ENCODE results near the gene CLEC3A. TPM values are rescaled to one million over a fixed set of nuclear protein-coding genes. Genes with fewer than 3 reads are reported as not detected.
"Not testable (repeated sequence)": the region's sequence is repeated elsewhere in the genome, so short reads cannot be mapped to it uniquely, and the experiment has no call there.

CLEC3A gene
- total RNA-seq, 1 donor from 2014 or later: not detected

DNA sequence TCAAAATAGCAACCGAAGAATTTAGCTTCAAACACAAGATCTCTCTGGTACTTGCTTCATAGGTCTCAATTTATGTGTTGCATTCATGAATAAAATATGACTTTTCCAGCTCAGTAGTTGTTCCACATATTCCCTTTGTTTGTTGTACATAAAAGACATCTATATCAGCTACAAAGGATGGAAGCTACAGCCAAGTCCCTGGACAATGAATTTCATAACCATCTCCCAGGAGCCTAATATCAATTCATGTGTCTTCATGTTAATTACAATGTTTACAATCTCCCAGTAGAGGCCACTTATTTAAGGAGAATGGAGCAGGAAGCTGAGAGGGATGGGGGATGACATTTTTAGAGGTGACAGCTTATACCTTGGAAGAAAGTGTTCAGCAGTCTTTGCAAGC, 3.3 kb downstream of the CLEC3A start:
- ATAC-seq (no peak), DNase-seq (ENCODE audit: low spot score) (no peak)

DNA sequence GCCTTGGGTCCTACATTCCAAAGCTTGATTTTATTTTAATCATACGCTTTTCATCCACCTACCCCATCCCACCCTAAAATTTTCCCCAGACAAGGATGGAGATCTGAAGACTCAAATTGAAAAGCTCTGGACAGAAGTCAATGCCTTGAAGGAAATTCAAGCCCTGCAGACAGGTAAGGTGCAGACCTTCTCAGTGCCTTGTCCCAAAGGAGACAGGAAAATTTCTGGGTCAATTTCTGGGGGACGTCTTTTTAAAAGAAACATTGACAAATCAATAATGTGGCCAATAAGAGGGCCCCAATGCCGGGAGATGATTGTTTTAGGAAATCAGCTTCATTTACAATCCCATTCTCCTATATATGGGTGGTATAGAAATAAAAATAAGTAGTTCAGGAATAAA, 5.7 kb downstream of the CLEC3A start:
- ATAC-seq: no peak
- DNase-seq (ENCODE audit: low spot score): no peak

- ATAC-seq (no peak), DNase-seq (ENCODE audit: low spot score) (no peak)
These were observed 12.2 kb downstream of the CLEC3A start for GRCh38 chr16:78034530-78034929.

- ATAC-seq (no peak), DNase-seq (ENCODE audit: low spot score) (no peak)
These were observed 12.7 kb downstream of the CLEC3A start for GRCh38 chr16:78035012-78035411.

- ATAC-seq (no peak), DNase-seq (ENCODE audit: low spot score) (no peak)
These were observed 18.0 kb downstream of the CLEC3A start for GRCh38 chr16:78040396-78040795.

DNA sequence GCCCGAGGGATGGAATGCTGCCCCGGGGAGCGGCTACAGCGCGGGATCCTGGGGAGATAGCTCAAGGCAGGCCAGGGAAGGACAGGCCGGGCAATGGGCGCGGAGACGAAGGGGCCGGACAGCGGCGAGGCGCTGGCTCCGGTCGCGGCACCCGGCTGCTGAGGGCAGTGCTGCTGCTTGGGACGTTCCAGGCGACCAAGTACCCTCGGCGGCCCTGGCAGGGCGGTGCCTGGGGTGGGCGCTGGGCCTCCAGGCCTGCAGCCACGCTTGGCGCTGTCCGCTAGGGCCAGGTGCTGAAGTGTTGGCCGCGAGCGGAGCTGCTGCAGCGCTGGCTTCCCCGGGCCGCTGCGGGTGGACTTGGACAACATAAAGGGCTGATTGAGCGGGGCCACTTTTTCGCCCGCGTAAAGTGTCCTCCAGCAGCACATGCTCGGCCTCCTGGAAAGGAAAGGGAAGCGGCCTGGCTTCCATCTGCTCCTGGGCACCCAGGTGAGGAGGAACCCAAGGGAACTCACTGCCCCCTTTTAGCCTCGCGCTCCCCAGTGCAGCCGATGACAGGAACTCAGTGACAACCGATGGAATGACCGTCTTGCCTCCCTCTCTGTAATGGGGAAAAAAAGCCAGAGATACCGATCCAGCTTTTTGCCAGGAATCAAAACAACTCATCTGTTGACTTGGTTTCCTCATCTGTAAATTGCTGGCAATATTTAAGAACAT, 23.7 kb downstream of the CLEC3A start:
- DNase-seq (ENCODE audit: low spot score) (peak; percentile 52), ATAC-seq (peak; percentile 94)

- DNase-seq (ENCODE audit: low spot score) (no peak), ATAC-seq (no peak)
These were observed 26.0 kb downstream of the CLEC3A start for GRCh38 chr16:78048319-78048718.

- DNase-seq (ENCODE audit: low spot score): no peak
- ATAC-seq: no peak
These were observed 28.5 kb downstream of the CLEC3A start for GRCh38 chr16:78050734-78051400.

- no peak for DNase-seq (ENCODE audit: low spot score)
- no peak for ATAC-seq
These were observed 35.6 kb downstream of the CLEC3A start for GRCh38 chr16:78057803-78058564.

GRCh38 chr16:78059806-78060205, 37.5 kb downstream of the CLEC3A start:
- not testable (repeated sequence) for ATAC-seq; DNase-seq (ENCODE audit: low spot score)

GRCh38 chr16:78060295-78060694, 37.9 kb downstream of the CLEC3A start:
- no peak for ATAC-seq

DNA sequence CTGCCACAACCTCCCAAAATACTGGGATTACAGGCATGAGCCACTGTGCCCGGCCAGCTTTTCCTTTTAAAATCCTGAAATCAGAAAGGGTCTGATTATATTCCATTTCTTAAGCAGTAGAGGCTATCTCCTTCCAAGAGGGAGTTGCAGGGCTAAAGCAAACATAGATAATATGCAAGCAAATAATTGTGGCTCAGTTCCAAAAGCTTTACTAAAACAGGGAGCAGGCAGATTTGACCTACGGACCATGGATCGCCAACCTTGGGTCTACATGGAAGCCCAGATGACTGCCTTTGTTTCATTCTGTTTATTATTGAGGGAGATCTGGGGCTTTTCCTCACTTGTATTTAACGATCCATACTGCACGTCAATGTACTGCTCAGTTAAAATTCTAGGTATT, 38.5 kb downstream of the CLEC3A start:
- DNase-seq (ENCODE audit: low spot score) (no peak), ATAC-seq (no peak)

More at GRCh38 chr16:78060295-78060694, 37.9 kb downstream of the CLEC3A start:
- no peak for DNase-seq (ENCODE audit: low spot score)

GRCh38 chr16:78065319-78065718, 43.0 kb downstream of the CLEC3A start:
- no peak for ATAC-seq
- DNase-seq (ENCODE audit: low spot score): no peak

DNA sequence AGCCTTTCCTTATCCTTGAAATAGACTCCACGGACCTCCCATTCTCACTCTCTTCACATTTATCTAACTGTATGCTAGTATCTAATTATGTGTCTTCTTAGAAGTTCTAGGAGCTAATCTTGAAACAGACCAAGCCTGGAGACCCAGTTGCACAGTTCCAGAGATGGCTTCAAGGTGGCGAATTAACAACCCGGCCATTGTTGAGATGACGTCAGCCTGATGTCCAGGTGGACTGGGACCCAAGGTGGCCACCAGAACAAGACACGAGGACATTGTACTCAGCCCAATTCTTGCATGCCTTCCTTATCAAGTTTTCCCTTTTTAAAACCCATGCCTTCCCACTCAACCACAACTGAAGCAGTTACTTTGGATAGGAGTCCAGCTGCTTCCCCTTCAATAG, 47.6 kb downstream of the CLEC3A start:
- ATAC-seq: no peak
- no peak for DNase-seq (ENCODE audit: low spot score)

GRCh38 chr16:78072275-78072674, 49.9 kb downstream of the CLEC3A start:
- DNase-seq (ENCODE audit: low spot score): no peak
- ATAC-seq: no peak

GRCh38 chr16:78075800-78076199, 53.5 kb downstream of the CLEC3A start:
- ATAC-seq (no peak), DNase-seq (ENCODE audit: low spot score) (no peak)

GRCh38 chr16:78081341-78081740, 59.0 kb downstream of the CLEC3A start:
- DNase-seq (ENCODE audit: low spot score): no peak
- no peak for ATAC-seq

Other genes with a start within 250 kb of the CLEC3A start
- gene VAT1L, start 234.0 kb upstream of the CLEC3A start, total RNA-seq: 0.23 TPM
- gene WWOX, start 77.1 kb downstream of the CLEC3A start, total RNA-seq: 15.1 TPM

Measured in left lobe of liver (tissue), 2 donors.